CD4-positive, alpha-beta T cell treated with Interferon alpha-2 for 1 hour (primary cell): Measurements from ENCODE around the gene UXS1.

Source experiments
- DNase-seq, 2 donors: peaks; one replicate each; pipeline ENCODE4 v3.0.0-alpha.2; 2020 to 2022

Gene UXS1

DNA sequence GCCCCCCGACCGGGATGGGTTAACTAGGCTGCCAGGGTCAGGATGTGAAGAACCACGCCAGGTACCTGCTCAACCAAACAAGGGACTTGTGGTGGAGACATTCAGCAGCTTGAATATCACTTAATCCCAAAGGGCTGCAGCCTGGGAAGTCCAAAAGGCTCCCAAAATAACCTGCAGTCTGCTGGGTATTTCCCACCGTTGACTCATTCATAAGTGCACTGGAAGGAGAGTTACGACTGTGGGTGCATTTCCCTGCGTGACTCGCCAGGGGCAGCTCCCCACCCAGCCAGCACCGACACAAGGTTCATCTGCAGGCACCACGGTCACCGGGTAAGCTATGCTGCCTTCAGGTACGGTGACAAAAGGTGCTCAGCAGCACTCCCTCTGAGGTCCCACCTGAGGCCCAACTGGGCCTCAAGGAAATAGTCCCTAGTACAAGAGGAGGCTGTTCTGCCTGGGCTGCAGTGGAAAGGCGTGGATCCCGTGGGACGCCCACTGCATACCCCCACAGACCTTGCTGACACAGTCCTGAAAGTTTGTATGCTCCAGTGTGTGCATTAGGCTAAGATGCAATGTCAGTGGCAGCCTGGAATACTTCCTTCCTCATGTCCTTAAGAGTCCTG is 86.5 kb downstream of the UXS1 start:
- peak in 1 of 2 donors; percentile 40 for DNase-seq

DNA sequence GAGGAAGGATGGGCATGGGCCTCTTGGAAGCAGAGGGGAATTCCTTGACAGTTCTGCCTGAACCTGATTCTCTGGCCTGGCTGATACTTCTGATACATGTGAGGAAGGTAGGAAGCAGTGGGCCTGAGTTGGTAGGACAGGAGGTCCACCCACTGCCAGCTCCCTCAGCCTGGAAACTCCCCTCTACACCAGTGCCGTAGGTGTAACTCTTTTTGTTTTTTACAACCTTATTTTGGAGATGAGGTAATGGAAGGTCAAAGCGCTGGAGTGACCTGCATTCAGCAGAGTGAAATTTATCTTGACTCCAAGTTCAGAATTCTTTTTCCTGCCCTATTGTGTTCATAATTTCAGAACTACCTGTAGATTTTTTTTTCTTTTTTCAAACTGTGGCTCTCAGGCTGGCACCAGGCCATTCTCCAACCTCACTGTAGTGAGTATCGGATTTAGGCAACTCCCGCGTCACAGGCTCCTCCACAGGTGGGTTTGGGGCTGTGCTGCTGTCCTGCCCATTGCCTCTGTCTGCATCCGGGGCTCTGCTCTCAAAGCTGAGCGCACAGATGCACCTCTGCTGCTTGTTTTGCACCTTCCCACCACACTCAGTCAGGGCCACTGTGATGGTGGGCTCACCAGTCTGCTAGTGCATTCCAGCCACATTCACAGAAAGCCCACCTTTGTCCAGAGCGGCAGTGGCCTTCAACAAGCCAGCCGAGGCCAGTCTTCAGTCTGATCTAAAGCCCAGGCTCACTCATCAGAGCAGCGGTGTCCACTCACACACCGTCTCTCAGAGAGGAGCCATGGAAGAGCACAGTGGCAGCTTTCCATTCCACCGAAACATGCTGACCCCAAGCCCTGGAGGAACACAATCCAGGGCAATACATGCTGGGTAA is 87.2 kb downstream of the UXS1 start:
- DNase-seq, result no peak

DNA sequence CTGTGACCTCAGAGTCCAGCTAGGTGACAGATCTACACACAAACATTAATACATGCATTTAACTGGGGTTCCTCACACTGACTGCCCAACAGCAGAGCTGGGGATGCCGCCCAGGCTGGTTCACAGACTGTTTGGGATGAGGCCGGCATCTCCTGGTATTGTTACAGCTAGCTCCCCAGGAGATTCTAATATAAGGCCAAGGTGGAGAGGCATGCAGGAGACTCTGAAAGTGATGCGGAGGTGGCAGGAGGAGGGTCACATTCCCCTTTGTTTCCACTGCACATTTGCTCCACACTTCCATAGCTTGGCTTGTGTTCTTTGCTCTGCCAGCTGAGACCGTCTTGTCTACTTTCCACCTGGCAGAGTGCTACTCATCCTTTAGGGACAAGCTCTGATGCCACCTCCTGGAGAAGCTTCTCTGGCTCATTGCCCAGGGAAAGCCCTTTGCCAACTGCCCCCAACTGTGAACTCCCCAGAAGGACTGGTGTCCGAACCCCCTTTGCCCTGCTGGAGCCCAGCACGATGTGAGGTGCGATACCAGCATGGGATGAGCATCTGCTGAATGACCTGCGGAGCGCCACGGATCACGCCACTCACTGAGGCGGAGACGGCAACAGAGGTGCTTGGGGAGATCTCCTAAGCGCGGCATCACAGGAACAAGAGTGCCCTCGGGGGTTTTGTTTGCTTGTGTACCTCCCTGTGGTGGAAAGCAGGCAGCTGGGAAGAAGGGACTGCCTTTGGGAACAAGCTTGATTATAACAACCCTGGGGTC is 88.8 kb downstream of the UXS1 start:
- DNase-seq, result no peak

DNA sequence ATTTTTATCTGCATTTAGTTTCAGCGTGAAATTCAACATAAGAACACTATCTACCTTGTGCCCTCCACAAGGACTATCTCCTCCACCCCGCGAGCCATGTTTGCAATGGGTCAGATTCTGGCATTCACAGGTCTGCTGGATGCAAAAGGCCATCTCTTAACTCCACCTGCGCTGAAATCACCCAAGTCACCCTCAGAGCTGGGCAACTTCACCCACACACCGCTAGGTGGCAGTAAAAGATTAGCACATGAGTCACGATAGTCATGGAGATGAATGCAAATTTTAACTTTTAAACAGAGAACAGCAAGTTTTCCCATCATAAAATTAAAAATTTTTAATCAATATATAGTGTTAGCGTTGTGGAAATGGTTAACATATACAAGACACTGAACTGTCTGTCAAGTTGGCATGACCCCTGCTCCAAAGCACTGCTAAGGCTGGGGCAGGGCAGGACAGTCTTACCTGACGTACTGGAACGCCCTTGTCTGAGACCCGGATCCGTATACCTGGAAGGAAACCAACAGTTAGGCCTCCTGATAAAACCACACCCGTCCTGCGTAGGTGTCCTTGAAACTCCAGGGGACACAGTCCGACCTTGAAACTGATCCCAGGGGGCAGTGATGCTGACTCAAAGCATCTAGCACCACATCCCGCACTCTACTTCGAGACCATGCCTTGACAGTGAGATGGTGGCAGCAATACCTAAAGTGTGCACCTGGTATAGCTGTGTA is 89.6 kb downstream of the UXS1 start:
- DNase-seq, result peak; percentile 65 to 82

DNA sequence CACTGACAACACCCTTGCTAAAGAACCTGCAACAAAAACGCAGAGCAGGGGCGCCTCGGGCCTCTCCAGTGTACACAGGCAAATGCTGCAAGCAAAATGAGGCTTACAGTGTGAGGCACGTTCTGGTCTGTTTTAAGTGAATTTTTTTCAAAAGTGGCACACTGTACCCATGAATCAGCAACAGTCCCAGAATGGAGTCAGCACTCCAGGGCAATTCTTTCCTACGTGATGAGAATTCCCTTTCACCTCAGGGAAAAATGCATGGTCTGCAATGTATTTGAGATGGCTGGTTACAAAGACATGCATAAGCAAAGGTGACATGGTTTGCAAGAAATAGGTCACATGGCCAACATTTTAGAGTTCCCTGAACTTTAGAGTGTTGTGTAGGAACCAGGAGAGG is 94.4 kb downstream of the UXS1 start:
- DNase-seq, result no peak

DNA sequence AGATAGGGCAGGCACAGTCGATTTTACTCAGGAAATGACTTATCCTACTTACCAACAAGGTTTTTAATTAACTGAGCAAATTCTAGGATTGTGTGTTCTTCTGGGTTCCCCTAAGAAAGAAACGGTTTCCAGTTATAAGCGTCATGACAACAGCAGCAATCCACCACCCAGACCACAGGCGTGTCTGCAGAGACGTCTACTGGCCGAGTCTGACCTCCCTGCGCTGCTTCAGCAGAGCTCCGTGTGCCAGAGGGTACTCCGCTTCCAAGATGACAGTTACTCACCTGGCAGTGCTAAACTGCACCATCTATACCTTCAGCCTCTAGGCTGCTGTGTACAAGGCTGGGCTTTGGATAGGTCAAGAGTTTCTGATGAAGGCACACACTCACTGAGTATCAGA is 95.4 kb downstream of the UXS1 start:
- DNase-seq, result no peak

DNA sequence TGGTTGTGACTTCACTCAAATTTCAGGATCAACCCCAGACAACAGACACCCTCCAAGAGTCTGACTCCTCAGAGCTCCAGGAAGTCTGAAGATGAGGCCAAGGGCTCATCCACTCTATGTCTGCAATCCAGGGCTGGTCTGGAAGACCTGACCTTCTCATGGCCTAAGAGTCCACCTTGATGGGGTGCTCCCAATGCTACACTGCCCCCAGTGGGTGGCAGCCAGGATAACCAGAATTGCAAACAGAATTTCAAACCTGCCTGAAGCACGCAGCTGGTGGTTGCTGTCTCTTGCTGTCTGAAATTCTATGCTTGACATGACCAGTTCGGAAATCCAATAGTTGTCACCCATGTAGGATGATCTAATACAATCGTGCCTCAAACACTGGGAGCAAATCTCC is 96.0 kb downstream of the UXS1 start:
- peak in 1 of 2 donors; percentile 28 for DNase-seq

DNA sequence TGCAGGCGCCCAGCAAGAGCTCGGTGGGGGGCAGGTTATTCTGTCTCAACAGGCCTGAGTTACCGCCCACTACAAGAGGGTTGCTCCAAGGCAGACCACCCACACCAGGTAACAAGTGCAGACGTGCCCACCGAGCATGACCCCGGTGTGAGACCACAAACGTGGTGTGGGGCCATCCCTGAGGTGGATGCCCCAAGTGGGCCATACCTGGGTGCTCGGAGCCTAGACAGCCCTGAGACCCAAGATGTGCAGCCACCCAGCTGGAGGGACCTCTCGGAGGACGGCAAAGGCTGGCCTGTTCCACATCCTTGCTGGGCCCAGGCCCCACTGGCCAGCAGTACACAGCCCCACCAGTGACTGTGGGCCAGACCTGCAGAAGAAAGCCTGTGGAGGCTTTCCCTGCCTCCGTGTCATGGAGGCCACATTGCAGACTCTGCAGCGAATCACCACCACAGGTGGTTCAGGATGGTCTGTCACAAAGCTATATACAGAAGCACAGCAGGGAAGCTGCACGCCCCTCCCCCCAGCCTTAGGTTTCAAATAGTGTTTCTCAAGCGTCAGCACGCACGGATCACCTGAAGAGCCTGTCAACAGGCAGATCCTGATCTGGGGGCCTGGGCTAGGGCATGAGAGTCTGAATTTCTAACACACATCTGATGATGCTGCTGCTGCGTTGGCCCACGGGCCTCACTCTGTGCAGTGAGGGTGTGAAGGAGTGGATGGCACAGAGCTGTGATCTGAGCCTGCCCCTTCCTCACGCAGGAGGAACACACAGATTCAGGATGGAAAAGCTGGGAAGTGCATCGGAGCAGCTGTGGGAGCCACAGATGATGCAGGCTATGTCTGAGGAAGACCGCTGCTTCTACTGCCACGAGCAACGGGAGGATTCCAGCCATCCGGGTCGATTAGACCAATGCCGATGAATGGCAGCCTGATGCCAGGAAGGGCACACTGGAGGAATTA is 96.8 kb downstream of the UXS1 start:
- no peak for DNase-seq

DNA sequence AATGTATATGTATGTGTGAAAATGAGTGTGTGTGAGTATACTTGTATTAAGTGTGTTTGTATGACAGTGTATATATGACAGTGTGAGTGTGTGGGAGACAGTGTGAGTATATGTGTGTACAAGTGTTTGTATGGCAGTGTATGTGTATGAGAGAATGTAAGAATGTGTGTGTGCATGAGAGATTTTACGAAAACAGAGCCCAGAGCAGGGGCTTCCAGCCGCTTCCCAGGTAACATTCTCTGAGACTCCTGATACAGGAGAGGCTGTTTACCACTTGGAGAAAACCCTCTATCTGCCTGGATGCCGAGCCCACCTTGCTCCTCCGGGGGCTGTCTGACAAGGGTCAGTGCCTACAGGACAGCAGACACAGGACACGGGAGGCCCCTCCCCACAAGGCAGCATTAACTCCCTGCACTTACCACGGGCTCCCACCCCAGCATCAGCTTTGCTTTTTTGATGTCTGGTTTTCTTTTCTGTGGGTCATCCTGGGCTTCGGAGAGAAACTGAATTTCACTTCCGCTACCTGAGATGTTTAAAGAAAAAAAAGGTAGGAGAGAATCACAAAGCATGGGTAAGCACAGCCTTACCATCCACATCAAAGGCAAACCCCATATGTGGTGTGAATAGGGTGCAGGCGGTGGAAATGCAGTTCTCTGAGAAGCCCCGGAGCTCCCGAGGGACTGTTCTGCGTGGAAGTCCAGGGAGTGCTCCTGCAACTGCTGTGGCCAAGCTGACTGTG is 97.6 kb downstream of the UXS1 start:
- DNase-seq, result peak in 1 of 2 donors; percentile 52

DNA sequence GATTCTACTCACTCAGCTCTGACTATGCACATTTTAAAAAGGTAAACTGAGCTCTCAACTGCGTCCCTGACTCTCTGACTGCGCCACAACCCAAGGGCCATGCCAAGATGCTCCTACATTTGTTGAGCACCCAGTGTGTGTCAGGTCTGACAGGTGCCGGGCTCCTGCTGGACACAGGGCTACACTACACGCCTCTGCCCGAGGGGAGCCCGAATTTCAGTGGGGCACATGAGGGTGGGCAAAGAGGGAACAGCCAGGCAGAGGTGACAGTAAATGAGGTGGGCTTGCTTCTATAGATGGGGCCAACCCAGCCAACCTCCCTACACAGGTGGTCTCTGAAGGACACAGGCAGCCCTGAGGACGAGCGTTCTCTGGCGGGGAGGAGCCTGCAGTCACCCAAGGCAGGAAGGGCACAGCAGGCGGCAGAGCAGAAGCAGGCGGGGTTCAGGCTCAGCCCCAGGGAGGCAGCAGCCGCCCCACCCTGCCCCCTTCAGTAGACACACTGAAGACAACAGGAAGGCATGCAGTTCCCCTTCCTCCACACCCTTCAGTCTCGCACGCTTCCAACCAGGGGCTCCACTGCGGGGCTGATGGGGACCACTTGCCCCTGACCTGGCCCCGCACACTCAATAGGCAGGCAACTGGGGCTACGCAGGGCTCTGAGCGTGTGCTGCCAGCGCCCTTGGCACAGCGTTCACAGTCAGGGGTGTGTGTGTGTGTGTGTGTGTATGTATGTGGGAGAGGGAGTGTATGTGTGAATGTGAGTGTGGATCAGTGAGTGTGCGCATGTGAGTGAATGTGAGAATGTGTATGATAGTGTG is 98.4 kb downstream of the UXS1 start:
- DNase-seq, result peak; percentile 76 to 84

DNA sequence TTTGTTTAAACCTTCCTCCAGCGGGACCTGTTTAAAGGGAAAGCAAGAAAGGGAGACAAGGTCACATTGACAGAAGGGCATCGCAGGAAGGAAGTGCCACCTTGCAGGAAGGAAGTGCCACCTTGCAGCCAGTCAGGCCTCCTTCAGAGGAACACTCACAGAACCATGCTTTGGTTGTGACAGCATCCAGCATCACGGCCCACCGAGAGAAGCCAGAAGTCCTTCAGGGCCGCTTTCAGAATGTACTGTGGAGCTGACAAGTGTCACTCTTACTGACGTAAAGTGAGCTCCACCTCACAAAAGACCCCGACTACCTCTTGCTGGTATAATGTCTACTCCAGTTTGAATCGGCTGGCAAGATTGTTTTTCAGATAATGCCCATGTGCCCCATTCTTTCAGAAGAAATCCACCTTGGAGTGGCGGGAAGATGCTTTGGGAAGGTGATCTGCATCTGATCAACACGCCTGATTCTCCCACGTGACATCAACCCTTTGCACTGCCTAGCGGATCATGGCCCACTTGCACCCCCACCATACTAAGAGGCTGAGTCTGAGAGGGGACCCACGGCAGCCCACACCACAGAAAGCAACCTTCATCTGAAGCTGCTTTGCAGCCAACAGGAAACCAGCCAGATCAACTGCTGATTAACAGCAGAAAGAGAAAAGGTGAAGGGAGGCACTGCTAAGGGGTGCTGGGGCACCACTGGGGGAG is 99.8 kb downstream of the UXS1 start:
- peak; percentile 63 to 78 for DNase-seq

DNA sequence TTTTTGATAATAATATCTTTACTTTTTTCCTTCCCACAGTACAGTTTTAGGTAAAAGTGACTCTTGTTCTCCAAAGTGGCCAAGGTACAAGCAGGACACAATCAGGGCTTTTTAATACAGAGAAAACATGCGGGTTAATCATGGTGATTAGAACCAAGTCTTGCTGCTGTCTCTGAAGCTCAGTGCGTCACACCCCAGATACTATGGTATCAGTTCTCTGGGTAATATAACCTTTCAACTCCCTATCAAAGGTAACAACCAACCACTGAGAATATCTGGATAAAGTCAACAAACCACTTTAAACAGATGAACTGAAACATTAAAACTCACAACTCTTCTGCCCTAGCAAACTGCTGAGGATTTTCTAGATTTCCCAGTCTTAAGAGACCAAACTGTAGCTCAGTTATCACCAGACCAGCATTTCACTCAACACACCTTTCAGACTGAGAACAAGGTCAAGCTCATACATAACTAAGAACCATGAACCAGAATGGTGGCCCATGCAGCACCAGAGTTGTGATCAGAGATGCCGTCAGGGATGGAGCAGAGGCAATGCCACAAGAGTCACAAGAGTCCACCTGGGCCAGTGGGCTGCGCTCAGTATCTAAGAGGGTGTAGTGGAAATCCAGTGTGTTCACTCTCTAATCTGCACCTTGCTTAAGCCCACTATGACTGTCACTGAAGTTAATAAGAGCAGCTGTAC is 103.0 kb downstream of the UXS1 start:
- no peak for DNase-seq

DNA sequence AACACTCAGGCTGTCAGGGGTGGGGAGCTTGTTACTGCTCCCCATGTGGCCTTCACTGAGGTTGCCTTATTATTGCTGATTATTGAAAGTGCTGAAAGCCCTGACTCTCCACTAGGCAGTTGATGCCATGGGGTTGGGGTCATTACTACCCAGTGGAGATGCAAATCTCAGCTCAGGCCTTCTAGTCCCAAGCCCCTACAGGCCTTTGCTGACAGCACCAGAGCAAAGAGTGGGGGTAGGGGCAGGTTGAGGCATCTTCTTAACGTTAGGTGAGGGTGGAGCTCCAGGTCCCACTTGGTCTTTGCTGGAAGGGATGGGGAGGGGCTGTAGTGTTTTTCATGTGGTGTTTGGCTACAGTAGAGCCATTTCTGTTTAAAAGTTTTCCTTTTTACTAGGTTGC is 104.5 kb downstream of the UXS1 start:
- no peak for DNase-seq

DNA sequence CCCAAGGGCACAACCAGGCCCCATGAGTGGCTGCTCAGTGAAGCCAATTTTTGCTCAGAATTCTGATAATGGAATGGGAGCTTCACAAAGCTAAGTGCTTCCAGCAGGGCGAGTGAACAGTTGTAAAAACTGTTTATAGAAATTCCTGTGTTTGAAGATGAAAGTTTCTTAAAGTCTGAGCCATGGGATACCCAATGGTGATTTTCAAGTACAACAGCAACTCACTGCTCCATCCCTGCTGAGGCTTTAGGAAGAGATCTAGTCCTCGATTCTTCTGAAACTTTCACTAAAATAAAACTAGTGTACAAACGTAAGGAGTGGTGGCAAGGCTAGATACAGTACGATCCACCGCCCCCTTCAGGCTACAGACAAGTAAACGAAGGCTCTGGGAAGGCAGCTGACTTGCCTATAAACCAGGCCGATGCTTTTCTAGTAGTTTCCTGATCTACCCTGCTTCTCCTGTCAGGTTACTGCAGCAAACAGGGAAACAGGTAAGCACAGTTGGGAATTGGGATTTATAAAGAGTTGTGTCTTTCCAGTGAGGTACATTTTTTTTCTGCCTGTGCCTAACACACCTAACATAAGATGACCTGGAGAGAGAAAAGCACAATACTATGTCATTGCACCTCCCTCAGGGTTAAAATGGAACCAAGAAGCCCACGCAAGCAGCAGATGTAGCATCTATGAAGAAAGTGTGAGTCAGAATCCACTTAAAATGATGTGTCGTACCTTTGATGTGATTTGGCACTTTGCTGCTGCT is 108.7 kb downstream of the UXS1 start:
- DNase-seq, result peak; percentile 56 to 78

DNA sequence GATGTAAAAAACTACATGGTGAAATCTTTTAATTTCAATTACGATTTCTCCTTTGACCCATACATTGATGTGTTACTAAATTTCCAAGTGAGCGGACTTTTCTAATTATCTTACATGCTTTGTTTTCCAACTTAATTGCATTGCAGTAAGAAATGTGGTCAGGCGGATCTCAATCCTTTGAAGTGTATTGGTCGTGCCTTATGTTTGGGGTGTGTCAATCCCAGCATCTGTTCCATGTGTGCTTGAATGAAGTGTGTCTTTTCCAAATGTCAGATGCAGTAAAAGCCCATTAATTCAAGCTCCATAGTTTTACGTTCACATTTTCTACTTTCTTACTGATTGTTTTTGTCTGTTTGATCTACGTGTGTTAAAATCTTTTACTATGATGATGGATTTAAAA is 113.1 kb downstream of the UXS1 start:
- DNase-seq, result no peak

DNA sequence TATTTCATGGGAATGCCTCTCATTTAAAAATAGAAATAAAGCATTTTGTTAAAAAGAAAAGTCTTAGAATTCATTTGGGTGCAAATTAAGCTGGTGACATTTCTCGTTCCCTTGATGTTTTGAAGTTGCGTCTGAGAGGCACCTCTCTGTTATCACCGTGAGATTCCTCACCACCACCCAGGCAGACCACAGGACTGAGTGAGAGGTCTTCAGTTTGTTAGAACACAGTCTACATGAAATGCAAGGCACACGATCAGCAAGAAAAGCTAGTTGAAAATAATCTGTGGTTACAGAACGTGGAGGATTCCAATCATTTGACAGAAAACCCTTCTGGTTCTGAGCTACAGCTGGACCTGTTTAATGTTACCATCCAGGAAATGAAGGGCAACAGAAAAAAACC is 116.0 kb downstream of the UXS1 start:
- no peak for DNase-seq

DNA sequence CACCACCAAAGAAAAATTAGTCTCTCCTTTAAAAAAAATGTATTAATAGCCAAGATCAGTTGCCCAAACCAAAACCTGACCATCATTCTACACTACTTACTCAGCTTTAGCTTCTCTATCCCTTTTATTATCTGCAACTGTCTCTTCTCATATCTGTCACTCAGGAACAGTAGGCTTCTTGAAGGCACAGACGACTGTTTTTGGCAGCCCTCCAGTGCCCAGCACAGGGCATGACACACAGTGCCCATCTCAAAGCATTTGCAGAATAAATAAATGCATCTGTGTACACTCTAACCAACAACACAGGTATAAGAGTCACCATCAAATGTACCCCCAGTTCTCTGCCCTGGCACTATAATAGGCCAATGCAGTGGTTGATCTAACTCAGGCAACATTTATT is 117.2 kb downstream of the UXS1 start:
- no peak for DNase-seq

DNA sequence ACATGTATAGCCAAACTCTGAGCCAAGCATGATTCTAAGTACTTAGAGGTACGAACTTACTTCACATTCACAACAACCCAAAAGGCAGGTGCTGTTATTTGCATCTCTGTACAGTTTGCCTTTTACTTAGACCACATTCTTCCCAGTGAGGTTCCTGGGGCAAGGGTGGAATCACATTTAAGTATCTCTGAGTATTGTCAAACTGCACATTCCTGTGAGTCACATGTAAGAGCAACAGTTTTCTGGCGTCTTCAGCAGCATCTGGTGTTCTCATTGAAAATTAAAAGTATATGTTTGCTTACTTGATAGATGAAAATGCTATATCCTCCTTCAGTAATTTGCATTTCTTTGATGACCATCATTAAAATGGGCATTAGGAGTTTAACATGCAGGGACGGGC is 119.1 kb downstream of the UXS1 start:
- DNase-seq, result no peak
